ENCODE data around the gene FBXO42. TPM values are rescaled to one million over a fixed set of nuclear protein-coding genes. Genes with fewer than 3 reads are reported as not detected.

The FBXO42 gene
- total and polyA plus RNA-seq, 9 of the 15 experiments (the other 6 are each of a cell fraction or from before 2014, with no cell fraction given): 7.2 to 24.8 (median 17.4) TPM

- no peak for TF ChIP-seq ZNF57 (CRISPR knock-in tag; IDR thresholded peaks at IDR 0.05)
- peak; percentile 61; the same call in 1 of the 2 replicates for TF ChIP-seq NR2C2 (CRISPR knock-in tag; IDR thresholded peaks at IDR 0.05)
- peak; percentile 73 for TF ChIP-seq NR2C2 (tag; IDR thresholded peaks at IDR 0.05)
- no peak for TF ChIP-seq ZNF184 (CRISPR knock-in tag; IDR thresholded peaks at IDR 0.05)
- TF ChIP-seq, protein P1, sequence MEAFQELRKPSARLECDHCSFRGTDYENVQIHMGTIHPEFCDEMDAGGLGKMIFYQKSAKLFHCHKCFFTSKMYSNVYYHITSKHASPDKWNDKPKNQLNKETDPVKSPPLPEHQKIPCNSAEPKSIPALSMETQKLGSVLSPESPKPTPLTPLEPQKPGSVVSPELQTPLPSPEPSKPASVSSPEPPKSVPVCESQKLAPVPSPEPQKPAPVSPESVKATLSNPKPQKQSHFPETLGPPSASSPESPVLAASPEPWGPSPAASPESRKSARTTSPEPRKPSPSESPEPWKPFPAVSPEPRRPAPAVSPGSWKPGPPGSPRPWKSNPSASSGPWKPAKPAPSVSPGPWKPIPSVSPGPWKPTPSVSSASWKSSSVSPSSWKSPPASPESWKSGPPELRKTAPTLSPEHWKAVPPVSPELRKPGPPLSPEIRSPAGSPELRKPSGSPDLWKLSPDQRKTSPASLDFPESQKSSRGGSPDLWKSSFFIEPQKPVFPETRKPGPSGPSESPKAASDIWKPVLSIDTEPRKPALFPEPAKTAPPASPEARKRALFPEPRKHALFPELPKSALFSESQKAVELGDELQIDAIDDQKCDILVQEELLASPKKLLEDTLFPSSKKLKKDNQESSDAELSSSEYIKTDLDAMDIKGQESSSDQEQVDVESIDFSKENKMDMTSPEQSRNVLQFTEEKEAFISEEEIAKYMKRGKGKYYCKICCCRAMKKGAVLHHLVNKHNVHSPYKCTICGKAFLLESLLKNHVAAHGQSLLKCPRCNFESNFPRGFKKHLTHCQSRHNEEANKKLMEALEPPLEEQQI (IDR thresholded peaks at IDR 0.05): no peak
- TF ChIP-seq RBM14 (IDR thresholded peaks at IDR 0.05; ENCODE audit: borderline replicate concordance, insufficient read depth, low read depth, low read length): no peak
- TF ChIP-seq LEF1 (IDR thresholded peaks at IDR 0.05): no peak; the same call in 1 of the 2 replicates
- TF ChIP-seq WHSC1 (IDR thresholded peaks at IDR 0.05; ENCODE audit: low read length): no peak
- TF ChIP-seq ESRRB (CRISPR knock-in tag; IDR thresholded peaks at IDR 0.05; ENCODE audit: borderline replicate concordance): no peak
- TF ChIP-seq, protein P2, sequence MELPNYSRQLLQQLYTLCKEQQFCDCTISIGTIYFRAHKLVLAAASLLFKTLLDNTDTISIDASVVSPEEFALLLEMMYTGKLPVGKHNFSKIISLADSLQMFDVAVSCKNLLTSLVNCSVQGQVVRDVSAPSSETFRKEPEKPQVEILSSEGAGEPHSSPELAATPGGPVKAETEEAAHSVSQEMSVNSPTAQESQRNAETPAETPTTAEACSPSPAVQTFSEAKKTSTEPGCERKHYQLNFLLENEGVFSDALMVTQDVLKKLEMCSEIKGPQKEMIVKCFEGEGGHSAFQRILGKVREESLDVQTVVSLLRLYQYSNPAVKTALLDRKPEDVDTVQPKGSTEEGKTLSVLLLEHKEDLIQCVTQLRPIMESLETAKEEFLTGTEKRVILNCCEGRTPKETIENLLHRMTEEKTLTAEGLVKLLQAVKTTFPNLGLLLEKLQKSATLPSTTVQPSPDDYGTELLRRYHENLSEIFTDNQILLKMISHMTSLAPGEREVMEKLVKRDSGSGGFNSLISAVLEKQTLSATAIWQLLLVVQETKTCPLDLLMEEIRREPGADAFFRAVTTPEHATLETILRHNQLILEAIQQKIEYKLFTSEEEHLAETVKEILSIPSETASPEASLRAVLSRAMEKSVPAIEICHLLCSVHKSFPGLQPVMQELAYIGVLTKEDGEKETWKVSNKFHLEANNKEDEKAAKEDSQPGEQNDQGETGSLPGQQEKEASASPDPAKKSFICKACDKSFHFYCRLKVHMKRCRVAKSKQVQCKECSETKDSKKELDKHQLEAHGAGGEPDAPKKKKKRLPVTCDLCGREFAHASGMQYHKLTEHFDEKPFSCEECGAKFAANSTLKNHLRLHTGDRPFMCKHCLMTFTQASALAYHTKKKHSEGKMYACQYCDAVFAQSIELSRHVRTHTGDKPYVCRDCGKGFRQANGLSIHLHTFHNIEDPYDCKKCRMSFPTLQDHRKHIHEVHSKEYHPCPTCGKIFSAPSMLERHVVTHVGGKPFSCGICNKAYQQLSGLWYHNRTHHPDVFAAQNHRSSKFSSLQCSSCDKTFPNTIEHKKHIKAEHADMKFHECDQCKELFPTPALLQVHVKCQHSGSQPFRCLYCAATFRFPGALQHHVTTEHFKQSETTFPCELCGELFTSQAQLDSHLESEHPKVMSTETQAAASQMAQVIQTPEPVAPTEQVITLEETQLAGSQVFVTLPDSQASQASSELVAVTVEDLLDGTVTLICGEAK (IDR thresholded peaks at IDR 0.05): no peak
- TF ChIP-seq, protein P2 (CRISPR knock-in tag; IDR thresholded peaks at IDR 0.05): peak; percentile 37; the same call in 1 of the 2 replicates
- no peak for TF ChIP-seq TEAD4 (IDR thresholded peaks at IDR 0.05; ENCODE audit: low read length)
- TF ChIP-seq TEAD4 (CRISPR knock-in tag; IDR thresholded peaks at IDR 0.05; ENCODE audit: borderline replicate concordance): no peak
These were observed 145.5 kb downstream of the FBXO42 start (continued) for GRCh38 chr1:16206547-16207317.

Measured in K562 (cell line).